NB4 (cell line): Measurements from ENCODE around the gene PPP1R1B.

Experiments used
- TF ChIP-seq, protein P1 (sequence below): IDR thresholded peaks from 2 replicates; pipeline ENCODE4 v1.6.1; 2011; ENCODE audit warnings: low read depth, low read length
- TF ChIP-seq, protein P2 (sequence below): IDR thresholded peaks from one replicate; pipeline ENCODE4 v1.5.1; 2012; ENCODE audit warnings: low read depth, low read length

DNA sequence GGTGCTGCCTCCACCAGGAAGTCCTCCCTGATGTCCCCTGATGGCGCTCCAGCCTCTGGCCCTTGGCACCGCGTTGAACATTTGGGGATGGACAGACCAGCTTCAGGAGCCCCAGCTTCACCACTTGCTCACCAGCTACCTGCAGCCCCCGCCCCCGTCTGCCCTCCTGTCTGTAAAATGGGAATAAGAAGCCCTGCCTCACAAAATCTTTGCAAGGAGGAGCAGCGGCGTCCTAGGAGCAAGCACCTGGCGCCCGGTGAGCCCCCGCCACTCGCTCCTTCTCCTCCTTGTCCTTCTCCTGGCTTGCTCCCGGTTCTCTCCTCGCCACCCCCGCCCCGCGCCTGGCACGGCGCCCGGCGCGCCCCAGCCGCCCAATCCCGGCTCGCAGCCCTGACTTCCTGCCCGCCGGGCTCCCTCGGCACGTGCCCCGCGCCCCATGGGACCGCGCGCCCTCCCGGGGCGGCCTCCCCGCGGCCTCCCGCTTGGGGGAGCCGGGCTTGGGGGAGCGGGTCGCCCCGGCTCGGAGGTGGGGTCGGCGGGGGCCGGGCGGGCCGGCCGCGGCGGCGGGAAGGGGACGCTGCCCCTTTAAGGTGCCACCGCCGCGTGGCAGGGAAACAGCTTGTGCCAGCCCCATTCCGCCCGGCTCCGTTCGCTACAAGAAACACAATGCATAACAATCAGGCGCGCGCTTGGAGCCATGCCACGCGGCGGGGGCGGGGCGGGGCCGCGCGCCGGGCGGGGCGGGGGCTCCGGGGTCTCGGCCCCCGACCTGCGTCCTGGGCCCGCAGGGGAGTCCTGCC lies 9.1 kb upstream of the PPP1R1B start:
- TF ChIP-seq, protein P1, sequence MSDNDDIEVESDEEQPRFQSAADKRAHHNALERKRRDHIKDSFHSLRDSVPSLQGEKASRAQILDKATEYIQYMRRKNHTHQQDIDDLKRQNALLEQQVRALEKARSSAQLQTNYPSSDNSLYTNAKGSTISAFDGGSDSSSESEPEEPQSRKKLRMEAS = peak; percentile 84
- TF ChIP-seq, protein P2, sequence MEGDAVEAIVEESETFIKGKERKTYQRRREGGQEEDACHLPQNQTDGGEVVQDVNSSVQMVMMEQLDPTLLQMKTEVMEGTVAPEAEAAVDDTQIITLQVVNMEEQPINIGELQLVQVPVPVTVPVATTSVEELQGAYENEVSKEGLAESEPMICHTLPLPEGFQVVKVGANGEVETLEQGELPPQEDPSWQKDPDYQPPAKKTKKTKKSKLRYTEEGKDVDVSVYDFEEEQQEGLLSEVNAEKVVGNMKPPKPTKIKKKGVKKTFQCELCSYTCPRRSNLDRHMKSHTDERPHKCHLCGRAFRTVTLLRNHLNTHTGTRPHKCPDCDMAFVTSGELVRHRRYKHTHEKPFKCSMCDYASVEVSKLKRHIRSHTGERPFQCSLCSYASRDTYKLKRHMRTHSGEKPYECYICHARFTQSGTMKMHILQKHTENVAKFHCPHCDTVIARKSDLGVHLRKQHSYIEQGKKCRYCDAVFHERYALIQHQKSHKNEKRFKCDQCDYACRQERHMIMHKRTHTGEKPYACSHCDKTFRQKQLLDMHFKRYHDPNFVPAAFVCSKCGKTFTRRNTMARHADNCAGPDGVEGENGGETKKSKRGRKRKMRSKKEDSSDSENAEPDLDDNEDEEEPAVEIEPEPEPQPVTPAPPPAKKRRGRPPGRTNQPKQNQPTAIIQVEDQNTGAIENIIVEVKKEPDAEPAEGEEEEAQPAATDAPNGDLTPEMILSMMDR = no peak
